Astrocyte (in vitro differentiated cells and primary cell): ENCODE results near the gene INPP5J. TPM values are rescaled to one million over a fixed set of nuclear protein-coding genes. Genes with fewer than 3 reads are reported as not detected.

Source experiments
- DNase-seq: peaks from one replicate; pipeline ENCODE4 v3.0.0-alpha.2; 2010; ENCODE audit warnings: low read depth
- FAIRE-seq: peaks from 2 replicates; lab custom pipeline; 2011; peaks lifted over from hg19 to GRCh38; lab: Jason Lieb, UNC
- H2AFZ ChIP-seq: 2 replicates; pipeline ENCODE4 v1.6.0; 2012; ENCODE audit warnings: low read depth, low read length, inconsistent platforms
- H3K27ac ChIP-seq: 2 replicates; pipeline ENCODE4 v1.5.1; 2011; ENCODE audit warnings: low read depth, low read length, inconsistent platforms
- H3K27me3 ChIP-seq: 2 replicates; pipeline ENCODE4 v1.6.0; 2011; ENCODE audit warnings: low read length, inconsistent platforms; ENCODE audit not compliant: insufficient read depth
- H3K36me3 ChIP-seq: 2 replicates; pipeline ENCODE4 v1.5.1; 2011; ENCODE audit warnings: low read length, inconsistent platforms; ENCODE audit not compliant: insufficient read depth
- H3K4me1 ChIP-seq: 2 replicates; pipeline ENCODE4 v1.5.1; 2011; ENCODE audit warnings: low read length, inconsistent platforms; ENCODE audit not compliant: insufficient read depth
- H3K4me2 ChIP-seq: 2 replicates; pipeline ENCODE4 v1.6.0; 2012; ENCODE audit warnings: low read length, inconsistent platforms
- H3K4me3 ChIP-seq: 2 replicates; pipeline ENCODE4 v1.5.1; 2011; ENCODE audit warnings: low read depth, mild to moderate bottlenecking, low read length, inconsistent platforms; ENCODE audit not compliant: insufficient read depth
- H3K79me2 ChIP-seq: 2 replicates; pipeline ENCODE4 v1.6.0; 2012; ENCODE audit warnings: mild to moderate bottlenecking, low read length, inconsistent platforms; ENCODE audit not compliant: insufficient read depth
- H3K9ac ChIP-seq: 2 replicates; pipeline ENCODE4 v1.6.0; 2012; ENCODE audit warnings: mild to moderate bottlenecking, low read length, inconsistent platforms
- H3K9me3 ChIP-seq: 2 replicates; pipeline ENCODE4 v1.5.1; 2012; ENCODE audit warnings: low read depth, mild to moderate bottlenecking, low read length, inconsistent platforms; ENCODE audit not compliant: insufficient read depth
- H4K20me1 ChIP-seq: 2 replicates; pipeline ENCODE4 v1.6.0; 2012; ENCODE audit warnings: low read length, inconsistent platforms; ENCODE audit not compliant: insufficient read depth
- H3K27ac Mint-ChIP-seq: one replicate; pipeline ENCODE4 v1.8.0; 2021; ENCODE audit warnings: mild to moderate bottlenecking, mixed read lengths; ENCODE audit not compliant: unreplicated experiment
- H3K27me3 Mint-ChIP-seq: one replicate; pipeline ENCODE4 v1.8.0; 2021; ENCODE audit warnings: low read depth, mixed read lengths; ENCODE audit not compliant: unreplicated experiment
- H3K36me3 Mint-ChIP-seq: one replicate; pipeline ENCODE4 v1.8.0; 2021; ENCODE audit warnings: low read depth, mixed read lengths; ENCODE audit not compliant: unreplicated experiment
- H3K4me1 Mint-ChIP-seq: one replicate; pipeline ENCODE4 v1.8.0; 2021; ENCODE audit warnings: low read depth, mixed read lengths; ENCODE audit not compliant: unreplicated experiment
- H3K4me3 Mint-ChIP-seq: one replicate; pipeline ENCODE4 v1.8.0; 2021; ENCODE audit warnings: mild to moderate bottlenecking, moderate library complexity, mixed read lengths; ENCODE audit not compliant: unreplicated experiment
- H3K9me3 Mint-ChIP-seq: one replicate; pipeline ENCODE4 v1.8.0; 2021; ENCODE audit warnings: mild to moderate bottlenecking, mixed read lengths; ENCODE audit not compliant: unreplicated experiment
- EZH2 ChIP-seq: IDR thresholded peaks from 2 replicates; pipeline ENCODE4 v1.6.1; 2012; ENCODE audit warnings: mild to moderate bottlenecking, low read length, inconsistent platforms; ENCODE audit not compliant: insufficient read depth
- total RNA-seq: library from RNA; stranded (reverse); gene quantifications from 2 replicates; pipeline ENCODE4 v1.2.1, GENCODE V29; 2021
- TF ChIP-seq, protein P1 (sequence below): IDR thresholded peaks from 2 replicates; pipeline ENCODE4 v1.5.1; 2011; ENCODE audit warnings: low read depth, mild to moderate bottlenecking, inconsistent platforms, low read length, moderate library complexity; ENCODE audit not compliant: insufficient read depth

INPP5J gene
- total RNA-seq, 1 donor from 2014 or later, result 3.0 TPM

DNA sequence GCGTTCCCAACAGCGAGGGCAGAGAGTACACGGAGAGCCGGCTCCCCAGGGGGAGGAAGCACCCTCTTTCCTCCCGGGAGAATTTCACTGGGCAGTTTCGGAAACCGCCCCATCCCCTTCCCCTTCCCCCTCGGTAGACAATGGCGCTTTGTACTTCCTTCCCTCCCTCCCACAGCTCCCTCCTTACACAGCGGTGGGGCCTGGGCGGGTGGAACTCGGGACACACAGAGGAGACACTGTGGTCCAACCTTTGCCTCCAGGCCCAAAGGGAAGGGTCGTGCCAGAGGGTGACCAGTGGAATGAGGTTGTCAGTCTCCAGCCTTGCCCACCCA is 37.3 kb upstream of the INPP5J start:
- H3K9ac ChIP-seq, result peak overlapping the region; percentile 92
- peaks cover 74% of the 10 kb centered on the region for H3K79me2 ChIP-seq
- no peaks in the 10 kb centered on the region for H3K27me3 ChIP-seq
- peaks cover 24% of the 10 kb centered on the region for H3K4me1 Mint-ChIP-seq
- peaks cover 22% of the 10 kb centered on the region for H3K36me3 ChIP-seq
- peak overlapping the region; percentile 69 for H3K27ac Mint-ChIP-seq
- H2AFZ ChIP-seq, result no peak overlapping the region
- no peak for FAIRE-seq
- H3K9me3 ChIP-seq, result no peaks in the 10 kb centered on the region
- peaks cover 50% of the 10 kb centered on the region for H3K4me1 ChIP-seq
- peaks cover 66% of the 10 kb centered on the region for H4K20me1 ChIP-seq
- no peak for DNase-seq
- H3K4me3 Mint-ChIP-seq, result peak overlapping the region; percentile 64
- TF ChIP-seq EZH2, result no peak
- TF ChIP-seq, protein P1, sequence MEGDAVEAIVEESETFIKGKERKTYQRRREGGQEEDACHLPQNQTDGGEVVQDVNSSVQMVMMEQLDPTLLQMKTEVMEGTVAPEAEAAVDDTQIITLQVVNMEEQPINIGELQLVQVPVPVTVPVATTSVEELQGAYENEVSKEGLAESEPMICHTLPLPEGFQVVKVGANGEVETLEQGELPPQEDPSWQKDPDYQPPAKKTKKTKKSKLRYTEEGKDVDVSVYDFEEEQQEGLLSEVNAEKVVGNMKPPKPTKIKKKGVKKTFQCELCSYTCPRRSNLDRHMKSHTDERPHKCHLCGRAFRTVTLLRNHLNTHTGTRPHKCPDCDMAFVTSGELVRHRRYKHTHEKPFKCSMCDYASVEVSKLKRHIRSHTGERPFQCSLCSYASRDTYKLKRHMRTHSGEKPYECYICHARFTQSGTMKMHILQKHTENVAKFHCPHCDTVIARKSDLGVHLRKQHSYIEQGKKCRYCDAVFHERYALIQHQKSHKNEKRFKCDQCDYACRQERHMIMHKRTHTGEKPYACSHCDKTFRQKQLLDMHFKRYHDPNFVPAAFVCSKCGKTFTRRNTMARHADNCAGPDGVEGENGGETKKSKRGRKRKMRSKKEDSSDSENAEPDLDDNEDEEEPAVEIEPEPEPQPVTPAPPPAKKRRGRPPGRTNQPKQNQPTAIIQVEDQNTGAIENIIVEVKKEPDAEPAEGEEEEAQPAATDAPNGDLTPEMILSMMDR, result no peak
- H3K36me3 Mint-ChIP-seq, result peaks cover 4% of the 10 kb centered on the region
- H3K9me3 Mint-ChIP-seq, result peaks cover 5% of the 10 kb centered on the region
- H3K27me3 Mint-ChIP-seq, result no peaks in the 10 kb centered on the region
- H3K4me2 ChIP-seq, result peak overlapping the region; percentile 96
- peak overlapping the region; percentile 74 for H3K27ac ChIP-seq
- peak overlapping the region; percentile 82 for H3K4me3 ChIP-seq

DNA sequence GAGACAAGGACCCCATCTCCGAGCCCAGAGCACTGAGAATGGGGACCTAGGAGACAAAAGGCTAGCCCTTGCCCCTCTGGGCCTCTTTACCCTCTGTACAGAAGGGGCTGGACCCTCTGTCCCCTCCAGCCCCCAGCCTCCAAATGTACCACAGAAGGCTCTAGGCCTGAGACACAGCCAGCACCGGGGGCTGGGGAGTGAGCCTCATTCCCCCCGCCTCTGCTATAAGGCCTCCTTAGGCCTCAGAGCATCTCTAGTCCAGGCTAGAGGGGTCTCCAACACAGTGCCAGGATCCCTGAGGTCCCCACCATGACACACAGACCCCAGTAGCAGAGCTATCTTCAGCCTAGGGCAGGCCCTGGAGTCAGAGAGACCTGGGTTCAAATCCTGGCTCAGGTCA is 36.8 kb upstream of the INPP5J start:
- peak overlapping the region; percentile 92 for H3K9ac ChIP-seq
- no peaks in the 10 kb centered on the region for H3K9me3 ChIP-seq
- peaks cover 74% of the 10 kb centered on the region for H3K79me2 ChIP-seq
- Mint-ChIP-seq H3K36me3 (peaks cover 7% of the 10 kb centered on the region), H3K4me1 (peaks cover 24% of the 10 kb centered on the region), H3K27ac (peak overlapping the region; percentile 74), H3K4me3 (peak overlapping the region; percentile 46), H3K27me3 (no peaks in the 10 kb centered on the region), H3K9me3 (peaks cover 5% of the 10 kb centered on the region)
- FAIRE-seq (no peak), DNase-seq (no peak)
- peaks cover 46% of the 10 kb centered on the region for H3K4me1 ChIP-seq
- no peak overlapping the region for H2AFZ ChIP-seq
- H3K36me3 ChIP-seq, result peaks cover 22% of the 10 kb centered on the region
- H3K4me2 ChIP-seq, result peak overlapping the region; percentile 96
- peak overlapping the region; percentile 82 for H3K4me3 ChIP-seq
- no peaks in the 10 kb centered on the region for H3K27me3 ChIP-seq
- H3K27ac ChIP-seq, result peak overlapping the region; percentile 74
- TF ChIP-seq EZH2, result no peak
- TF ChIP-seq, protein P1, result no peak
- H4K20me1 ChIP-seq, result peaks cover 70% of the 10 kb centered on the region

DNA sequence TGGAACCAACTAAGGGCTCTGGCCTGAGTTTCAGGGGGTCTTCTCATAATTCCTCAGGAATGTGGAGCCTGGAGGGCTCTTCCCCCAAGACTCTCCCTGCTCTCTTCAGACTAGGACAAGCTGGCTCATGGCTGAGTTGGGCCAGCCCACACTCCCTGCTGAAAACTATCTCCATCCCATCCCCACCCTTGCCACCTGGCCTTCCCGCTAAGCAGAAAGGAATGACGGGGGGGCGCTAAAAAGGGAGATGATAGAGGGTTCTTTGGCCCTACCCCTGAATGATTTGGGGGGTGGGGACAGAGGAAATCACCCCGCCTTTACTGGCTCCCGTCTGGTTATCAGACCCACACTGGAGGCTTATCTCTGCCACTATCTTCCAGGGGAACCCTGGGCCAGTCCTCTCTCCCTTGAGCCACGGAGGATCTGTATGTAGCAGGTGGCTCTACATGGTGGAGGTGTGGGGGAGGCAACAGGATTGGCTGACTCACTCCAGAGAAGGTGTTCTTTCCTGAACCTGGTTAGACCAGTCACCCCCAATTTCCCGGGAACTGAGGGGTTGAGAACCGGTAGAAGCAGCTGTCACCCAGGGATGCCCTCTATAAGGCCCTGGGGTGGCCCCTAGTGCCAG is 35.9 kb upstream of the INPP5J start:
- H3K9ac ChIP-seq, result no peak overlapping the region
- peak overlapping the region; percentile 46 for H3K4me3 Mint-ChIP-seq
- H3K4me3 ChIP-seq, result no peak overlapping the region
- no peak for FAIRE-seq
- H2AFZ ChIP-seq, result no peak overlapping the region
- peaks cover 43% of the 10 kb centered on the region for H3K4me1 ChIP-seq
- no peaks in the 10 kb centered on the region for H3K27me3 Mint-ChIP-seq
- no peaks in the 10 kb centered on the region for H3K27me3 ChIP-seq
- H3K4me1 Mint-ChIP-seq, result peaks cover 19% of the 10 kb centered on the region
- H3K79me2 ChIP-seq, result peaks cover 69% of the 10 kb centered on the region
- TF ChIP-seq, protein P1, result no peak
- TF ChIP-seq EZH2, result no peak
- peaks cover 69% of the 10 kb centered on the region for H4K20me1 ChIP-seq
- H3K27ac ChIP-seq, result no peak overlapping the region
- H3K9me3 ChIP-seq, result no peaks in the 10 kb centered on the region
- no peak for DNase-seq
- H3K4me2 ChIP-seq, result no peak overlapping the region
- H3K9me3 Mint-ChIP-seq, result peaks cover 2% of the 10 kb centered on the region
- H3K36me3 Mint-ChIP-seq, result peaks cover 7% of the 10 kb centered on the region
- peaks cover 25% of the 10 kb centered on the region for H3K36me3 ChIP-seq
- no peak overlapping the region for H3K27ac Mint-ChIP-seq
